Activated CD8-positive, alpha-beta T cell treated with anti-CD3 and anti-CD28 coated beads, Interleukin-2, amount 10 ng/mL, durations not matched to agents 7 days and 5 days (primary cell): ENCODE data around the gene ABCD1. TPM values are rescaled to one million over a fixed set of nuclear protein-coding genes. Genes with fewer than 3 reads are reported as not detected.

Source experiments
- ATAC-seq: fragments of 150-1000 bp; cut with Tn5 transposase; one replicate; pipeline ENCODE4 v1.10.0; 2021; ENCODE audit warnings: moderate library complexity
- CTCF ChIA-PET: fragments of 350-600 bp; sonication (Branson Sonifier 250); formaldehyde crosslinking; loops from one replicate; lab custom pipeline; 2021; ENCODE audit warnings: antibody characterized with exemption; lab: Charles Lee
- POLR2A ChIA-PET: fragments of 350-600 bp; sonication (Branson Sonifier 250); formaldehyde crosslinking; loops from one replicate; lab custom pipeline; 2021; ENCODE audit warnings: antibody characterized with exemption; lab: Charles Lee
- DNase-seq: peaks from one replicate; pipeline ENCODE4 v3.0.0-alpha.2; 2020
- H3K27ac Mint-ChIP-seq: one replicate; pipeline ENCODE4 v1.8.0; 2021; ENCODE audit warnings: mild to moderate bottlenecking, mixed read lengths
- H3K27me3 Mint-ChIP-seq: one replicate; pipeline ENCODE4 v1.8.0; 2021; ENCODE audit warnings: low read depth, mixed read lengths
- H3K36me3 Mint-ChIP-seq: one replicate; pipeline ENCODE4 v1.8.0; 2021; ENCODE audit warnings: low read depth, mixed read lengths
- H3K4me1 Mint-ChIP-seq: one replicate; pipeline ENCODE4 v1.8.0; 2021; ENCODE audit warnings: low read depth, mixed read lengths
- H3K4me3 Mint-ChIP-seq: one replicate; pipeline ENCODE4 v1.8.0; 2021; ENCODE audit warnings: mild to moderate bottlenecking, mixed read lengths
- H3K9me3 Mint-ChIP-seq: one replicate; pipeline ENCODE4 v1.8.0; 2022; ENCODE audit warnings: mixed read lengths; ENCODE audit not compliant: insufficient read depth
- total RNA-seq, 2 experiments: library from RNA; stranded (reverse); gene quantifications; one replicate each; pipeline ENCODE4 v1.2.3, GENCODE V29; 2021

Gene ABCD1
- total RNA-seq, 2 experiments from 2014 or later, result 14.6 to 15.9 TPM

DNA sequence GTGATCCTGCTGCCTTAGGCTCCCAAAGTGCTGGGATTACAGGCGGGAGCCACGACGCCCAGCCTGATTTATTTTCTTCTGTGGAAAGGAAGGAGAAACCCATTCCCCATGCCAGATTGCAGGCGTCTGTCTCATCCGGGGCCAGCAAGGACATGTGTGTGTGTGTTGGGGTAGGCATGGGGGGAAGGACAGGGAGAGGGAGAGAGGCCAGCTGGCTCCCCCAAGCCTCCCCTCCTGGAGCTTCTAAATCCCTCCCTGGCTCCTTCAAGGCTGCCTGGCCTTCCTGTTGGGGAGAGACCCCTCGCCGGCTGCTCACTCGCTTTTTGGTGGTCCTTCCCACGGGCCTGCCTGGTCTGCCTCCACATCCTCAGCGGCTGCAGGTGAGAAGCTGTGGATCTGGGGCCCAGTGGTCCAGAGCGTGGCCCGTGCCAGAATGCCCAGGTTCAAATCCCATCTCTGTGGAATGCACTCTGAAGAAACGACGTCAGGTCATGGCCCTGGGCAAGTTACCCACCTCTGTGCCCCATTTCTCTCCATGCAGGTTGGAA is 38.0 kb downstream of the ABCD1 start:
- Mint-ChIP-seq H3K9me3 (no peaks in the 10 kb centered on the region), H3K4me1 (peaks cover 16% of the 10 kb centered on the region), H3K4me3 (no peak overlapping the region), H3K27ac (no peak overlapping the region), H3K36me3 (no peaks in the 10 kb centered on the region), H3K27me3 (peaks cover under 1% of the 10 kb centered on the region)
- POLR2A ChIA-PET, result interaction anchor here (0.8 kb wide), 1 partner anchor 150 kb away, joined by 4 read pairs; no protein-coding TSS in a partner anchor
- DNase-seq (no peak), ATAC-seq (no peak)
- CTCF ChIA-PET, result interaction anchor here (1.0 to 1.4 kb wide), 2 partner anchors 9 to 206 kb away, joined by 3 read pairs; no protein-coding TSS in a partner anchor

DNA sequence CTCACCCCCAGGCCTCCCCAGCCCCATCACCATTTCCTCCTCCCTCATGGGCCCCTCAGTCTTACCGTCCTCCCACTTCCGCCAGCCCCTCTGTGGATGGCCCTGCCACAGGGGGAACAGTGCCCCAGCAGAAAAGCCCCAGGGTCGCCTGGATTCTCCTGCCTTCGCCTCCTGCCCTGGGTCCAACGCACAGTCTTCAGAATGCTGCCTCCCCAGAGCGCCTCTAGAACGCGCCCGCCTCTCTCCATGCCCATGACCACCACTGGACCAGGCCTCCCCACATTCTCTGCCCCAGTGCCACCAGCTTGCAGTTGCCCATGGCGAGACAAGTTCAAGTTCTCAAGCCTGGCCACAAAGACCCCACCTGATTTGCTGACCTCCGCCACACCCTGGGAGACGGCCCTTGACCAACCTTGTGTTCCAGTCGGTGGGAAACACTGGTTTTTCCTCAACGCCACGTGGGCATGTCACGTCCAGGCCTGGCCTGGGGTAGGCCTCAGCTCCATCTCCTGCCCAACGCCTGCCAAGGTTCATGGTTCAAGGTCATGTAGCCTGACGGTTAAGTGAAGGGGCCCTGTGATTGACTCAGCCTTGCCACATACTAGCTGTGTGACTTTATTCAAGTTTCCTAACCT is 38.8 kb downstream of the ABCD1 start:
- Mint-ChIP-seq H3K4me1 (peaks cover 22% of the 10 kb centered on the region), H3K36me3 (no peaks in the 10 kb centered on the region), H3K27me3 (no peaks in the 10 kb centered on the region), H3K27ac (no peak overlapping the region), H3K9me3 (no peaks in the 10 kb centered on the region), H3K4me3 (no peak overlapping the region)
- ChIA-PET CTCF (interaction anchor here (0.7 to 1.4 kb wide), 8 partner anchors 10 to 205 kb away, joined by 3 to 4 read pairs (median 3); no protein-coding TSS in a partner anchor), POLR2A (interaction anchor here (0.8 kb wide), 1 partner anchor 149 kb away, joined by 4 read pairs; no protein-coding TSS in a partner anchor)
- DNase-seq (no peak), ATAC-seq (no peak)

DNA sequence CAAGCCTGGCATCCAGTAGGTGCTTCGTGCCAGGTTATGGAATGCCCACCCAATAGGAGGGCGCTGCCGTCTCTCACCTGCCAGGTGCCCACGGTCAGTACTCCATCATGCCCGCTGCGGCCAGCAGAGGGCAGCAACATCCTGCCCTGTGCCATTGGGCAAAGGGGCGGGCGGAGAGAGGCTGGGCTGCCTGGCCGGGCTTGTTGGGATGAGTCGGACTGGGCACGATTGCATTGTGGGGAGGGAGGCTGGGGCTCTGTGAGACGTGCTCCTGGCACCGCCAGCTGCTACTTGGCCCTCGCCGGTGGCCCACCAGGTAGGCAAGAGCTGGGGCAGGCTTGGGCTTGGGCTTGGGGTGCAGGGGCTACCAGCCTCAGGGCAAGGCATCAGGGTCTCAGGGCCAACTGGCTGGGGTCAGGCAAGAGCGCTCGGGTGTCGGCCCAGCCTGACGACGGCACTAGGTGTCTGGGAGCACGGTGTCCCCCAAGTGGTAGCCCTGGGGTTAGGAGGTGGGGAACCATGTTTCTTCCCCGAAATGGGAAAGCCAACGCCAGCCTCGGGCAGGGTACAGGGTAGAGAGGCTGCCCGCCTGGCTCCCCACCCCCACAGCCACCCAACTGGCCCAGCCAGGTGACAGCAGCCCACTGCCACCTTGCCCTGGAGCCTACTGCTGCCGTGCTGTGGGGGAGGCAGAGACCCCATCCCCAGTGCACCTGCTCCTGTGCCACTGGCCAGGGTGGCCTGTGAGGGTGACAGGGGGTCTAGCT is 39.5 kb downstream of the ABCD1 start, which contains the start of gene PLXNB3:
Gene PLXNB3, plus strand, starts transcription at position 261 of the 767 bp plus-strand sequence. CDS start 1,287 bp downstream, outside the sequence.
- H3K4me1 Mint-ChIP-seq, result peaks cover 22% of the 10 kb centered on the region
- H3K9me3 Mint-ChIP-seq, result no peaks in the 10 kb centered on the region
- ChIA-PET CTCF (interaction anchor here (0.6 to 1.4 kb wide), 8 partner anchors 19 to 204 kb away, joined by 3 to 4 read pairs (median 3); no protein-coding TSS in a partner anchor), POLR2A (no interaction called here)
- no peaks in the 10 kb centered on the region for H3K27me3 Mint-ChIP-seq
- no peak within 1 kb of the TSS for H3K27ac Mint-ChIP-seq
- ATAC-seq, result peak; percentile 86
- peak; percentile 76 for DNase-seq
- H3K36me3 Mint-ChIP-seq, result no peaks in the 10 kb centered on the region
- no peak within 1 kb of the TSS for H3K4me3 Mint-ChIP-seq

DNA sequence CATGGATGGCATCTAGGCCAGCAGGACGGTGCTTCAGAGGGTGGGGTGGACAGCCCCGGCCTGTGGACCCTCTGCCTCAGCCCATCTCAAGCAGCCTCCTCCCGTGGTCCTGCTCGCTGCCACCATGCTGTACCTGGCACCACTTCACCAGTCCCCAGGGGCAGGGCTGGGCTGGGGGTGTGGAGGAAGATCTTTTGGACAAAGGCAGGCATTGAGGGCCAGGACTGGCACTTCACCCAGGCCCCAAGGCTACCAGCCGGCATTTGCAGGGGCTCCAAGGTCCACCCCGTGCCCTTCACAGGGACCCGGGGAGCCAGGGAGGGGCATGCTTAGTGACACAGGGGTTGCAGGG is 40.1 kb downstream of the ABCD1 start:
- Mint-ChIP-seq H3K4me3 (no peak overlapping the region), H3K9me3 (no peaks in the 10 kb centered on the region), H3K4me1 (peaks cover 22% of the 10 kb centered on the region), H3K36me3 (no peaks in the 10 kb centered on the region), H3K27me3 (no peaks in the 10 kb centered on the region), H3K27ac (no peak overlapping the region)
- ChIA-PET CTCF (interaction anchor here (0.6 to 1.2 kb wide), 4 partner anchors 19 to 188 kb away, joined by 3 to 4 read pairs (median 3); no protein-coding TSS in a partner anchor), POLR2A (no interaction called here)
- ATAC-seq (no peak), DNase-seq (no peak)

DNA sequence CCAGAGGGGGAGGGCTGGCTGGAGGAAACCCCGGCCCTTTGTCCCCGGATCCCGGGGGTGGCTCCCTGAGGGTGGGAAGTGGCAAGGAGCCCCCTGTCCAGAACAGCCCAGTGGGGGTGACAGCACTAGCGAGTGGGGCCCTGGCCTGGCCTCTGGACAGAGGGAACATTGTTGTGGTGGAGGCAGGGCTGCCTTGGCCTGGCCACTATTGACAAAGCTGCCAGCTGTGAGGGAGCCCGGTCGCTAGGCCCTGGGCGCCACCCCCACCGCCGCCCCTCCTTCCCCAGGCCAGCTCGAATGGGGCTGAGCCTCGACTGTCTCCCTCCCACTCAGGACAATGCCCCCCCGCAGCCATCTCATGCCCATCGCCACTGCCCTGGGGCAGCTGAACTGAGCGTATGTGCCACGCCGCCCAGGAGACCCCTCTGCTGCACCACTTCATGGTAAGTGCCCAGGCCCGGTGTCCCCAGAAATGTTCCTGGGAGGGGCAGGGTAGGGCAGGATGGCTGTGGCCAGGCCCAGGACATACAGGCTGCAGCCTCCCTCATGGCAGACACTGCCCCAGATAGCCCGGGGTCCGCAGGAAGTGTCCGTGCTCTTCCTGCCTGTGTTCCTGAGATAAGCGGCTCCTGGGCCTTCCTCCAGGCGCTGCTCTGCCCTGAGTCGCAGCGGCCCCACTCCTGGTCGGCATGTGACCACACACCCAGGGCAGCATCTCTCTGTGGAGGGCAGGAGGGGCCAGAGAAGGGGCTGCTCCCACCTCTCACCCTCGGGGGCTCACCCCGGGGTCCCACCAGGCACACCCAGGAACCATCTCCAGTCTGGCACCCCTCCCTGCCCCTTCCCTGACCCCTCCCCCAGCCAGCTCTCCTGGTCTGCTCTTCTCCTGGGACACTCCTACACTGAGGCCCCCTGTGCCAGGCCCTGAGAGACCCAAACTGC is 40.8 kb downstream of the ABCD1 start:
- ATAC-seq, result no peak
- CTCF ChIA-PET, result interaction anchor here (1.2 kb wide), 1 partner anchor 163 kb away, joined by 3 read pairs; no protein-coding TSS in a partner anchor
- POLR2A ChIA-PET, result no interaction called here
- no peaks in the 10 kb centered on the region for H3K9me3 Mint-ChIP-seq
- H3K36me3 Mint-ChIP-seq, result no peaks in the 10 kb centered on the region
- H3K4me3 Mint-ChIP-seq, result no peak overlapping the region
- DNase-seq, result no peak
- no peaks in the 10 kb centered on the region for H3K27me3 Mint-ChIP-seq
- H3K27ac Mint-ChIP-seq, result peak overlapping the region; percentile 67
- H3K4me1 Mint-ChIP-seq, result peaks cover 22% of the 10 kb centered on the region

DNA sequence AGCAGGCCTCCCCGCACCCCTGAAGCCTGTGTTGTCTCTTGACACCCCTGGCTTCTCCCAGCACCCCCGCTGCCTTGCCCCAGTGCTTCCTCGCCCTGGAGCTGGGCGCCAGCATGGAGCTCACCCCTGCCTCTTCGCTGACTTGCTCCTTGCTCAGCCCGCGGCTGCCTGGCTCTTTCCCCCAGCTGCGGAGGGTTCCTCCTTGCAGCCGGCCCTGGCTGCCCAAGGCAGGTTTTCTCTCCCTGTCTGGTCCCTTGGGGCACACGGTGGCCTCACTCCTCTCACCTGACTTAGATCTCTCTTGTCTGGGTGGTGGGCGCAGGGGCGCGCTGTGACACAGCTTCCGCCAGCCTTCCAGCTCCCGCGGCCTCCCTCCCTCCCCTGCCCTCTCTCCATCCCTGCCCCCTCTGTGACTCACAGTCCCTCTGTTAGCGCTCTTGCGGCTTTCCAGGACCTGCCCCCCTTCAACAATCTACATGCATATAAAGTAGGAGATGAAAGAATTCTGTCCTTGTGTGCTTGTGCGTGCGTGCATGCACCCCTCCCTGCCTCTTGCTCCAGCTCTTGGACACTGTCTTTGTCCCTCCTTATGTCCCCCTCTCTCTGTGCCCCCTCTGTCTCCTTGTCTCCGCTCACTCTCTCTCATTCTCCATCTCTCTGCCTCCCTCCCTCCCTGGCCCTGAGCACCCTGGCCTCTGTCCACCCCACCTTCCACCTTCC is 41.6 kb downstream of the ABCD1 start:
- ChIA-PET POLR2A (interaction anchor here (1.7 kb wide), 1 partner anchor 631 kb away, joined by 4 read pairs; no protein-coding TSS in a partner anchor), CTCF (interaction anchor here (1.2 kb wide), 1 partner anchor 162 kb away, joined by 3 read pairs; no protein-coding TSS in a partner anchor)
- peaks cover 22% of the 10 kb centered on the region for H3K4me1 Mint-ChIP-seq
- H3K36me3 Mint-ChIP-seq, result no peaks in the 10 kb centered on the region
- DNase-seq, result peak; percentile 59
- peak overlapping the region; percentile 67 for H3K27ac Mint-ChIP-seq
- H3K4me3 Mint-ChIP-seq, result peak overlapping the region; percentile 28
- no peaks in the 10 kb centered on the region for H3K27me3 Mint-ChIP-seq
- ATAC-seq, result peak; percentile 66
- H3K9me3 Mint-ChIP-seq, result no peaks in the 10 kb centered on the region

DNA sequence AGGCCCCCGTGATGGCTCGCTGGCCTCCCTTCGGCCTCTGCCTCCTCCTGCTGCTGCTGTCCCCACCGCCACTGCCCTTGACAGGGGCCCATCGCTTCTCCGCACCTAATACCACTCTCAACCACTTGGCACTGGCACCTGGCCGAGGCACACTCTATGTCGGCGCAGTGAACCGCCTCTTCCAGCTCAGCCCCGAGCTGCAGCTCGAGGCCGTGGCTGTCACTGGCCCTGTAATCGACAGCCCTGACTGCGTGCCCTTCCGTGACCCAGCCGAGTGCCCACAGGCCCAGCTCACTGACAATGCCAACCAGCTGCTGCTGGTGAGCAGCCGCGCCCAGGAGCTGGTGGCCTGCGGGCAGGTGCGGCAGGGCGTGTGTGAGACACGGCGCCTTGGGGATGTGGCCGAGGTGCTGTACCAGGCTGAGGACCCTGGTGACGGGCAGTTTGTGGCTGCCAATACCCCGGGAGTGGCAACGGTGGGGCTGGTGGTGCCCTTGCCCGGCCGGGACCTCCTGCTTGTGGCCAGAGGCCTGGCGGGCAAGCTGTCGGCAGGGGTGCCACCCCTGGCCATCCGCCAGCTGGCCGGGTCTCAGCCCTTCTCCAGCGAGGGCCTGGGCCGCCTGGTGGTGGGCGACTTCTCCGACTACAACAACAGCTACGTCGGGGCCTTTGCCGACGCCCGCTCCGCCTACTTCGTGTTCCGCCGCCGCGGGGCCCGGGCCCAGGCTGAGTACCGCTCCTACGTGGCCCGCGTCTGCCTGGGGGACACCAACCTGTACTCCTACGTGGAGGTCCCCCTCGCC is 42.4 kb downstream of the ABCD1 start:
- Mint-ChIP-seq H3K4me3 (no peak overlapping the region), H3K9me3 (no peaks in the 10 kb centered on the region), H3K27ac (peak overlapping the region; percentile 67), H3K36me3 (no peaks in the 10 kb centered on the region), H3K27me3 (no peaks in the 10 kb centered on the region), H3K4me1 (peaks cover 22% of the 10 kb centered on the region)
- ATAC-seq (no peak), DNase-seq (no peak)
- POLR2A ChIA-PET, result interaction anchor here (1.7 kb wide), 1 partner anchor 630 kb away, joined by 4 read pairs; no protein-coding TSS in a partner anchor
- CTCF ChIA-PET, result interaction anchor here (1.1 kb wide), 1 partner anchor 12 kb away, joined by 3 read pairs; no protein-coding TSS in a partner anchor

DNA sequence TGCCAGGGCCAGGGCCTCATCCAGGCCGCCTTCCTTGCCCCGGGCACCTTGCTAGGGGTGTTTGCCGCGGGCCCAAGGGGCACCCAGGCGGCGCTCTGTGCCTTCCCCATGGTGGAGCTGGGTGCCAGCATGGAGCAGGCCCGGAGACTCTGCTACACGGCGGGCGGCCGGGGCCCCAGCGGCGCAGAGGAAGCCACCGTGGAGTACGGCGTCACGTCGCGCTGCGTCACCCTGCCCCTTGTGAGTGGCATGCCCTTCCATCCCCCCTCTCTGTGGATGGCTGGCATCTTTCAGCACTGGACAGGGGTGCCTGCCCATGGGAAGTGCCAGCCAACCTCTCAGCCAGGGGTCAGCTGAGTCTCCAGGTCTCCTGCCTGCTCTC is 43.0 kb downstream of the ABCD1 start:
- H3K4me3 Mint-ChIP-seq, result no peak overlapping the region
- no peak for DNase-seq
- H3K36me3 Mint-ChIP-seq, result no peaks in the 10 kb centered on the region
- H3K27ac Mint-ChIP-seq, result no peak overlapping the region
- no peaks in the 10 kb centered on the region for H3K9me3 Mint-ChIP-seq
- CTCF ChIA-PET, result interaction anchor here (1.1 kb wide), 1 partner anchor 11 kb away, joined by 3 read pairs; no protein-coding TSS in a partner anchor
- POLR2A ChIA-PET, result interaction anchor here (1.7 kb wide), 1 partner anchor 630 kb away, joined by 4 read pairs; no protein-coding TSS in a partner anchor
- H3K4me1 Mint-ChIP-seq, result peaks cover 22% of the 10 kb centered on the region
- no peaks in the 10 kb centered on the region for H3K27me3 Mint-ChIP-seq
- no peak for ATAC-seq

DNA sequence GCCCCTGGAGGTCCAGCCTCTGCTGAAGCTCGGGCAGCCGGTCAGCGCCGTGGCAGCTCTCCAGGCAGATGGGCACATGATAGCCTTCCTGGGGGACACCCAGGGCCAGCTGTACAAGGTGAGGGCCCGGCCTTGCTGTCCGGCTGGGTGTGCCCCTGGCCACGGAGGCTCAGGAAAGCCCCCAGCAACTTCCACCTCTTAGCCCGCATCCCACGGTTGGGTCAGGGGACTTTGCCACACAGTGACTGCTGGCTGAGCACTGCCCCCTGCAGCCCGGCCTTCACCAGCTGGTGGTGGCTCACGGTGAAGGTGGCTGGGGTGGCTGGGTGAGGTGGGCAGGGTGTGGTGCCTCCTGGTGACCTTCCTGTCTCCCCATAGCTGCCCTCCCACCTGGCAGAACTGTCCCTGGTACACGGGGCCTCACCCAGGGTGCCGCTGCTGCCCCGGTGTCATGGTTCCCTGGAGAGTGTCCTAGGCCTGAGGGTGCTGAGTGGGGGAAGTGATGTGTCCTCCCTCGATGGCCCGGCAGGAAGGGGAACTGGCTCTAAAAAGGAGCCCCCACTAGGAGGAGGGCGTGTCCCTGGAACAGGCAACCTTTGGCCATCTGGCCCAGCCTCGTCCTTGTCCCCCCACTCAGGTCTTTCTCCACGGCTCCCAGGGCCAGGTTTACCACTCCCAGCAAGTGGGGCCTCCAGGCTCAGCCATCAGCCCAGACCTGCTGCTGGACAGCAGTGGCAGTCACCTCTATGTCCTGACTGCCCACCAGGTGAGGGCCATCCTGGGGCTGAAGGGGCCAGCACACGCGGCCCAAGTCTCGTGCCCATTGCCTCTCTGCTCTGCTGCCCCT is 43.9 kb downstream of the ABCD1 start:
- Mint-ChIP-seq H3K4me1 (peaks cover 22% of the 10 kb centered on the region), H3K27ac (peak overlapping the region; percentile 64), H3K4me3 (no peak overlapping the region), H3K36me3 (no peaks in the 10 kb centered on the region), H3K9me3 (no peaks in the 10 kb centered on the region), H3K27me3 (no peaks in the 10 kb centered on the region)
- DNase-seq (no peak), ATAC-seq (no peak)
- POLR2A ChIA-PET, result no interaction called here
- CTCF ChIA-PET, result interaction anchor here (1.1 kb wide), 1 partner anchor 10 kb away, joined by 3 read pairs; no protein-coding TSS in a partner anchor
